LNCaP clone FGC (cell line): Measurements from ENCODE around the gene ANKRD10.

Source experiments
- DNase-seq: peaks from one replicate; pipeline ENCODE4 v3.0.0-alpha.2; 2011; ENCODE audit warnings: low read depth
- H3K4me3 ChIP-seq: 2 replicates; pipeline ENCODE4 v1.5.1; 2011; ENCODE audit warnings: mild to moderate bottlenecking, low read depth, low read length, control low read depth
- CTCF ChIP-seq: IDR thresholded peaks from 2 replicates; pipeline ENCODE4 v1.5.1; 2012; ENCODE audit warnings: mild to moderate bottlenecking; ENCODE audit not compliant: control insufficient read depth, insufficient read depth; ENCODE audit errors: extremely low read depth

ANKRD10 gene

GRCh38 chr13:110869805-110870706 is 44.8 kb downstream of the ANKRD10 start:
- DNase-seq: peak; percentile 15
- no peak for TF ChIP-seq CTCF
- no peak overlapping the region for H3K4me3 ChIP-seq

- DNase-seq: no peak
- no peak overlapping the region for H3K4me3 ChIP-seq
- TF ChIP-seq CTCF: no peak
Observed at GRCh38 chr13:110869231-110869804, 45.6 kb downstream of the ANKRD10 start.

DNA sequence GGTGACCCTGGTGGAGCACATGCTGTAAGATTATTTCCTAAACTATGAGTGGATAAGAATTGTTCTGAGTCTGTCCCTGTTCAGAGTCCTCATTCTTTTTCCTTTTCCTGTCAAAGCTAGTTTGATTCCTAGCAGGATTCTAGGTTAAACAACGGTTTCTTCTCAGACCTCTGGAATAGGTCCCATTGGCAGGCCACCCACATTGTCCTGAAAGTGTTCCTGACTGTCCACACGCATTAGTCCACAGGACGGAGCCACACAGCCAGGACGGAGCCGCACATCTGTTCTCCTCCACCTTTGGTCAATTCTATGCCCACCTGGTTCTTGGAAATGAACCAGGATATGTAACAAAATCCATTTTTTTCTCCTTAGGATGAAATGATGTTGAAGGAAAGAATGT is 46.1 kb downstream of the ANKRD10 start:
- no peak for TF ChIP-seq CTCF
- no peak for DNase-seq
- no peak overlapping the region for H3K4me3 ChIP-seq

DNA sequence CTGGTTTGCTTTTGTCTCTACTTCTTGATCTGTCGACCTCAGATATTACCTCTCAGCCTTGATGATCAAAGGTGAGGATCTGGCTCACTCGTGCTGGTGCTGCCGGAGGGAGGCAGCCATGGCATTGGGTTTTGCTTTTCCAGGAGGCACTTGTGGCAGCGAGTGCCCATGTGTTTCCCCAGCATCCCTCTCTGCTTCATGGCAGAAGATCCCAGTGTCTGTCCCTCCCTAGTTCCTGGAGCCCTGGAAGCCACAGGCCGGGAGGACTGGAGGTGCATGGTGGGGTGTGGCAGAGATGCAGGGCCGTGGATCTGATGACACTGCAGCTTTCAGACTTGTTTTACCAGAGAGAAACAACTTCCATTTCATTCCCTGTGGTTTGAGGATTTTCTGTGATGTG is 47.5 kb downstream of the ANKRD10 start:
- no peak for TF ChIP-seq CTCF
- DNase-seq: no peak

DNA sequence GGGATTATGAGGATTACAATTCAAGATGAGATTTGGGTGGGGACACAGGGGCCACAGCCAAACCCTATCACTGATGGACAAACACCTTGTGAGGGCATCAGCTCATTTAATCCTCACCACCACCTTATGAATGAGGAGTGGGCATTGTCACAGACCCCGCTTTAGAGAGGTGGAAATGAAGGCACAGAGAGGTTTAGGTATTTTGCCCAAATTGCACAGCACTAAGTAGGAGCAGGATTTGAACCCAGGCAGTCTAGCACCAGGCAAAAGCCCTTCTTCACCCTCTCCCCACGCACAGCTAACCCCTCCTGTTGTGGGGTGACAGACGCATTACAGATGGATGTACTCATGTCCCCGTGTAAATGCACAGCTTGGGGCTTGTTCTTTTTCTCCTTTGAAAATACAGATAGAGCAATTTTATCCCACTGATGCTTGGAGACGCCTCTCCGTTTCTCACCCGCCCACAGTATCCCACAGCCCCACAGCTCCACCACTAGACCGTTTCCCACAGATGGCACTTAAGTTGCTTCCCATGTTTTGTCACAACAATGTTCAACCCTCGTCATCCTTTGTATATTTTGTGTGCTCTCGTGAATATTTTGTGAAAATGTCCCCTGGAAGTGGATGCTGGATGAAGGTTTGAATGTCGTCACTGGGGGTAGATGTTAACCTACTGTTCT is 48.2 kb downstream of the ANKRD10 start:
- H3K4me3 ChIP-seq: no peak overlapping the region
- no peak for DNase-seq
- TF ChIP-seq CTCF: no peak

More for the DNA sequence above, 47.5 kb downstream of the ANKRD10 start:
- H3K4me3 ChIP-seq: no peak overlapping the region

GRCh38 chr13:110863685-110864084 is 51.2 kb downstream of the ANKRD10 start:
- no peak for DNase-seq
- H3K4me3 ChIP-seq: no peak overlapping the region
- no peak for TF ChIP-seq CTCF
